Hypothalamus (tissue), 51 donors: ENCODE measurements around the gene TAL2.

Experiments used
- DNase-seq, 51 donors: peaks; one replicate each; lab custom pipeline; 2025; lab: John Stamatoyannopoulos, UW

TAL2 gene

GRCh38 chr9:105673850-105674387 is 11.7 kb downstream of the TAL2 start:
- DNase-seq, result no peak

- DNase-seq, result no peak
Measured at GRCh38 chr9:105676351-105676923, 14.2 kb downstream of the TAL2 start.

- DNase-seq, result no peak
Measured at GRCh38 chr9:105678163-105678562, 15.9 kb downstream of the TAL2 start.

- DNase-seq, result no peak
Measured at GRCh38 chr9:105678781-105679180, 16.5 kb downstream of the TAL2 start.

GRCh38 chr9:105679257-105680022 is 17.2 kb downstream of the TAL2 start:
- DNase-seq, result no peak

GRCh38 chr9:105681313-105681712 is 19.1 kb downstream of the TAL2 start:
- DNase-seq, result no peak

- DNase-seq, result no peak
Measured at GRCh38 chr9:105681724-105682123, 19.5 kb downstream of the TAL2 start.

- no peak for DNase-seq
Measured at GRCh38 chr9:105683688-105684275, 21.5 kb downstream of the TAL2 start.

- DNase-seq, result no peak
Measured at GRCh38 chr9:105686936-105687335, 24.7 kb downstream of the TAL2 start.

- DNase-seq, result no peak
Measured at GRCh38 chr9:105690742-105691141, 28.5 kb downstream of the TAL2 start.

GRCh38 chr9:105693435-105694189 is 31.4 kb downstream of the TAL2 start:
- peak in 1 of 51 donors; percentile 8 for DNase-seq

GRCh38 chr9:105694190-105694847 is 32.1 kb downstream of the TAL2 start, which contains the start of gene TMEM38B:
Gene TMEM38B, plus strand, starts transcription at chr9:105694541. Its CDS starts 120 bp downstream, at chr9:105694661.
- peak; percentile 11 to 86 (median 65) for DNase-seq

GRCh38 chr9:105694848-105695581 is 32.8 kb downstream of the TAL2 start:
- peak in 47 of 51 donors; percentile 24 to 84 (median 58) for DNase-seq

GRCh38 chr9:105696219-105696793 is 34.0 kb downstream of the TAL2 start:
- DNase-seq, result no peak

GRCh38 chr9:105697871-105698270 is 35.6 kb downstream of the TAL2 start:
- DNase-seq, result no peak

- no peak for DNase-seq
Measured at GRCh38 chr9:105698348-105698870, 36.2 kb downstream of the TAL2 start.

- DNase-seq, result no peak
Measured at GRCh38 chr9:105700668-105701067, 38.4 kb downstream of the TAL2 start.

- DNase-seq, result no peak
Measured at GRCh38 chr9:105701145-105701544, 38.9 kb downstream of the TAL2 start.

GRCh38 chr9:105702207-105702606 is 40.0 kb downstream of the TAL2 start:
- DNase-seq, result no peak
